ENCODE measurements around the gene CHD1. TPM values are rescaled to one million over a fixed set of nuclear protein-coding genes. Genes with fewer than 3 reads are reported as not detected.

Gene CHD1
- total RNA-seq, 2 experiments from 2014 or later: 217 to 228 TPM

DNA sequence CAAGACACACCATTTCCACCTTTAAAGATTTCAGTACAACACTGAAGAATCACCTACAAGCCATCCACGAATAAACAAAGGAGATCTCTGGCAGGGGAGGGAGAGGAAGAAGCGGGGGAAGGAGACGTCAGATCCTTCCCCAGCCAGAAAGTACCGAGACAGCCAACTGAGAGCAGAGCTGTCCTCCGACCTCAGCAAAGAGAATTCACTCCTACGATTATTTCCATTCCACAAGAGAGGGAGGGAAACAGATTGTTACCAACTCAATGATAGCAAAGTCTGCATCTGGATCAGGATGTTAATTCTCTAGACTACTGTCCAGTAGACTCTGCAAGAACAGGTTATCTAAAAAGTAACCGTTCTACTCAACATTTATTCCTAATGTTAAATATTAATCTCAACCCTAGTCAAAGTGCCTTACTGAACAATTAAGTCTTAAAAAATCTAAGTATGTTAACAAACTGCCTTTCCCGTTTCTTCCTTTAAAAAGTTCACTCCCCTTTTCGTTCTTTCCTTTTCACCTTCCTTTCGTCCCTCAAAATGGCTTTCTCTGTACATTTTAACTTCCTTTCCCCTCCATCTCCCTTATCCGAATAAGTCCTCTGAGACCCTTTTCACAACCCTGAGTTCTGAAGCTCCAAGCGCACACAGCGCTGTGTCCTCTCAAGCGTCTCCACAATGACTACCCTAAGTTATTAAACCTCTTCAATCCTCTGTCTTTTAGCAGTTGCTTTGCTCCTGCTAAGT is 1.4 kb downstream of the CHD1 start:
- Histone ChIP-seq H3K27ac (ENCODE audit: low read depth in 1 of 2, low read length in 2 of 2) (peak overlapping the region; percentile 96 to 100), H3K36me3 (ENCODE audit: insufficient read depth, low read length) (peaks cover 54% of the 10 kb centered on the region), H3K9me3 (ENCODE audit: control insufficient read depth in 1 of 2, insufficient read depth in 1 of 2, low read length in 2 of 2) (no peaks in the 10 kb centered on the region), H3K27me3 (ENCODE audit: control insufficient read depth in 1 of 2, insufficient read depth in 2 of 2, low read length in 2 of 2) (no peaks in the 10 kb centered on the region), H3K4me3 (ENCODE audit: low read length) (peak overlapping the region; percentile 97), H3K4me1 (ENCODE audit: insufficient read depth, low read length) (peaks cover 26% of the 10 kb centered on the region)
- no peaks in the 10 kb centered on the region for H3K27me3 Mint-ChIP-seq
- ATAC-seq (ENCODE audit: poor library complexity): peak; percentile 33
- TF ChIP-seq, protein P1, sequence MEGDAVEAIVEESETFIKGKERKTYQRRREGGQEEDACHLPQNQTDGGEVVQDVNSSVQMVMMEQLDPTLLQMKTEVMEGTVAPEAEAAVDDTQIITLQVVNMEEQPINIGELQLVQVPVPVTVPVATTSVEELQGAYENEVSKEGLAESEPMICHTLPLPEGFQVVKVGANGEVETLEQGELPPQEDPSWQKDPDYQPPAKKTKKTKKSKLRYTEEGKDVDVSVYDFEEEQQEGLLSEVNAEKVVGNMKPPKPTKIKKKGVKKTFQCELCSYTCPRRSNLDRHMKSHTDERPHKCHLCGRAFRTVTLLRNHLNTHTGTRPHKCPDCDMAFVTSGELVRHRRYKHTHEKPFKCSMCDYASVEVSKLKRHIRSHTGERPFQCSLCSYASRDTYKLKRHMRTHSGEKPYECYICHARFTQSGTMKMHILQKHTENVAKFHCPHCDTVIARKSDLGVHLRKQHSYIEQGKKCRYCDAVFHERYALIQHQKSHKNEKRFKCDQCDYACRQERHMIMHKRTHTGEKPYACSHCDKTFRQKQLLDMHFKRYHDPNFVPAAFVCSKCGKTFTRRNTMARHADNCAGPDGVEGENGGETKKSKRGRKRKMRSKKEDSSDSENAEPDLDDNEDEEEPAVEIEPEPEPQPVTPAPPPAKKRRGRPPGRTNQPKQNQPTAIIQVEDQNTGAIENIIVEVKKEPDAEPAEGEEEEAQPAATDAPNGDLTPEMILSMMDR (IDR thresholded peaks at IDR 0.05): no peak
- intact Hi-C loops (cut with DNase I, micrococcal nuclease): loop anchor here (2.0 to 5.0 kb wide), 4 partner anchors 21 to 1975 kb away; partner anchors contain the start of genes RGMB (in 1 of the 2), RIOK2 (in 1 of the 2) and ST8SIA4 (in 1 of the 2)
- H3K27ac Mint-ChIP-seq: peak overlapping the region; percentile 97
- ChIA-PET CTCF (interaction anchor here (0.6 to 0.7 kb wide), 2 partner anchors 9 to 86 kb away, joined by 3 read pairs; no protein-coding TSS in a partner anchor), POLR2A (interaction anchor here (0.8 to 6.2 kb wide), 13 partner anchors 9 to 1976 kb away, joined by 3 to 109 read pairs (median 18); partner anchors contain the start of genes RGMB, RIOK2 and ST8SIA4)
- H3K4me3 Mint-ChIP-seq: peak overlapping the region; percentile 93
- peak; percentile 19 to 91 (median 52) for DNase-seq
- H3K4me1 Mint-ChIP-seq (ENCODE audit: low read depth): peaks cover 66% of the 10 kb centered on the region
- no peaks in the 10 kb centered on the region for H3K9me3 Mint-ChIP-seq
- H3K36me3 Mint-ChIP-seq (ENCODE audit: low read depth): peaks cover 80% of the 10 kb centered on the region

DNA sequence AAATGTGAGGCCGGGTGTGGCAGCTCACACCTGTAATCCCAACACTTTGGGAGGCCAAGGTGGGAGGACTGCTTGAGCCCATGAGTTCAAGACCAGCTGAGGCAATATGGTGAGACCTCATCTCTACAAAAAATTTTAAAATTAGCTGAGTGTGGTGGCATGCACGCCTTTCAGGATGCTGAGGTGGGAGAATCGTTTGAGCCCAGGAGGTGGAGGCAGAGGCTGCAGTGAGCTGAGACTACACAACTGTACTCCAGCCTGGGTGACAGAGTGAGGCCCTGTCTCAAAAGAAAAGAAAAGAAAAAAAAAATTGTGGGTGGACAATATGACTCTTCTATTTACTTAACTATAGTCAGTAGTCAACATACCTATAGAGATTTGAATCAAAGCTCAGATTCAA is 4.8 kb downstream of the CHD1 start:
- intact Hi-C loops (cut with DNase I, micrococcal nuclease): loop anchor here in 1 of 2 experiments (5.0 kb wide), 2 partner anchors 108 to 147 kb away; no protein-coding TSS in a partner anchor
- peak overlapping the region; percentile 48 for H3K27ac Mint-ChIP-seq
- H3K27me3 Mint-ChIP-seq: no peaks in the 10 kb centered on the region
- H3K4me3 Mint-ChIP-seq: peak overlapping the region; percentile 48
- peak in 1 of 14 experiments; percentile 30 for DNase-seq
- Histone ChIP-seq H3K4me1 (ENCODE audit: insufficient read depth, low read length) (peaks cover 34% of the 10 kb centered on the region), H3K9me3 (ENCODE audit: control insufficient read depth in 1 of 2, insufficient read depth in 1 of 2, low read length in 2 of 2) (no peaks in the 10 kb centered on the region), H3K27ac (ENCODE audit: low read depth in 1 of 2, low read length in 2 of 2) (no peak overlapping the region), H3K27me3 (ENCODE audit: control insufficient read depth in 1 of 2, insufficient read depth in 2 of 2, low read length in 2 of 2) (no peaks in the 10 kb centered on the region), H3K4me3 (ENCODE audit: low read length) (no peak overlapping the region), H3K36me3 (ENCODE audit: insufficient read depth, low read length) (peaks cover 67% of the 10 kb centered on the region)
- ATAC-seq (ENCODE audit: poor library complexity): no peak
- POLR2A ChIA-PET: interaction anchor here (0.9 to 5.6 kb wide), 2 partner anchors 10 to 16 kb away, joined by 4 to 23 read pairs; no protein-coding TSS in a partner anchor
- H3K36me3 Mint-ChIP-seq (ENCODE audit: low read depth): peaks cover 88% of the 10 kb centered on the region
- TF ChIP-seq, protein P1 (IDR thresholded peaks at IDR 0.05): no peak
- H3K9me3 Mint-ChIP-seq: no peaks in the 10 kb centered on the region
- peaks cover 75% of the 10 kb centered on the region for H3K4me1 Mint-ChIP-seq (ENCODE audit: low read depth)
- CTCF ChIA-PET: interaction anchor here (0.6 to 1.1 kb wide), 2 partner anchors 15 to 18 kb away, joined by 3 to 4 read pairs; no protein-coding TSS in a partner anchor

GRCh38 chr5:98921947-98922505 is 6.8 kb downstream of the CHD1 start:
- peak overlapping the region; percentile 8 for H3K27ac Mint-ChIP-seq
- TF ChIP-seq, protein P1 (IDR thresholded peaks at IDR 0.05): no peak
- H3K27me3 ChIP-seq (ENCODE audit: control insufficient read depth in 1 of 2, insufficient read depth in 2 of 2, low read length in 2 of 2): no peaks in the 10 kb centered on the region
- no peak overlapping the region for H3K4me3 ChIP-seq (ENCODE audit: low read length)
- intact Hi-C loops (cut with DNase I, micrococcal nuclease): loop anchor here in 1 of 2 experiments (5.0 kb wide), 2 partner anchors 110 to 145 kb away; no protein-coding TSS in a partner anchor
- H3K36me3 ChIP-seq (ENCODE audit: insufficient read depth, low read length): peaks cover 69% of the 10 kb centered on the region
- H3K4me1 ChIP-seq (ENCODE audit: insufficient read depth, low read length): peaks cover 34% of the 10 kb centered on the region
- H3K9me3 ChIP-seq (ENCODE audit: control insufficient read depth in 1 of 2, insufficient read depth in 1 of 2, low read length in 2 of 2): no peaks in the 10 kb centered on the region
- DNase-seq: no peak
- H3K27ac ChIP-seq (ENCODE audit: low read depth in 1 of 2, low read length in 2 of 2): no peak overlapping the region
- ATAC-seq (ENCODE audit: poor library complexity): peak; percentile 35
- peaks cover 92% of the 10 kb centered on the region for H3K36me3 Mint-ChIP-seq (ENCODE audit: low read depth)
- H3K27me3 Mint-ChIP-seq: no peaks in the 10 kb centered on the region
- H3K4me3 Mint-ChIP-seq: peak overlapping the region; percentile 71
- peaks cover 83% of the 10 kb centered on the region for H3K4me1 Mint-ChIP-seq (ENCODE audit: low read depth)
- H3K9me3 Mint-ChIP-seq: no peaks in the 10 kb centered on the region
- CTCF ChIA-PET: interaction anchor here (0.9 to 1.2 kb wide), 2 partner anchors 9 to 139 kb away, joined by 3 read pairs; no protein-coding TSS in a partner anchor
- POLR2A ChIA-PET: interaction anchor here (1.4 to 5.6 kb wide), 3 partner anchors 8 to 14 kb away, joined by 4 to 23 read pairs (median 4); no protein-coding TSS in a partner anchor

Data from CD4-positive, alpha-beta T cell (primary cell).